GM21381 (cell line): ENCODE data around the gene PLXNC1.

Experiments
- ATAC-seq: cut with Tn5 transposase; IDR thresholded peaks from one replicate; pipeline ENCODE4 v1.9.1; 2021; ENCODE audit warnings: mild to moderate bottlenecking, moderate library complexity; ENCODE audit not compliant: unreplicated experiment

PLXNC1 gene

GRCh38 chr12:94178882-94179281, 30.5 kb downstream of the PLXNC1 start:
- no peak for ATAC-seq

DNA sequence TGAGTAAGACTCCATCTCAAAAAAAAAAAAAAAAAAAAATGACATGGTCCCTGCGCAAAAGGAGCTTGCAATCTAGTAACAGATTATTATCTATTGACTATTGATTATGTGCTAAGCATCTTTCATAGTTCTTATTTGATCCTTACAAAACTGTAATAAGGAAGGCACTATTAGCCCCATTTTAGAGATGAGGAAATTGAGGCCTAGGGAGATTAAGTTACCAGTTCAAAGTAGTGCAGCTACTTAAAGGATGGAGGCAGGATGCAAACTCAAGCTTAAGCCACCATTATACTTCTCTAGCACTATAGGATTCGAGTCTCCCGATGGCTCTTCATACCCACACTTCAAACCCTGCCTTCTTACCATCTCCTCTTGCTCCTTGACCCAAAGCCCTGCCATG, 31.3 kb downstream of the PLXNC1 start:
- no peak for ATAC-seq

DNA sequence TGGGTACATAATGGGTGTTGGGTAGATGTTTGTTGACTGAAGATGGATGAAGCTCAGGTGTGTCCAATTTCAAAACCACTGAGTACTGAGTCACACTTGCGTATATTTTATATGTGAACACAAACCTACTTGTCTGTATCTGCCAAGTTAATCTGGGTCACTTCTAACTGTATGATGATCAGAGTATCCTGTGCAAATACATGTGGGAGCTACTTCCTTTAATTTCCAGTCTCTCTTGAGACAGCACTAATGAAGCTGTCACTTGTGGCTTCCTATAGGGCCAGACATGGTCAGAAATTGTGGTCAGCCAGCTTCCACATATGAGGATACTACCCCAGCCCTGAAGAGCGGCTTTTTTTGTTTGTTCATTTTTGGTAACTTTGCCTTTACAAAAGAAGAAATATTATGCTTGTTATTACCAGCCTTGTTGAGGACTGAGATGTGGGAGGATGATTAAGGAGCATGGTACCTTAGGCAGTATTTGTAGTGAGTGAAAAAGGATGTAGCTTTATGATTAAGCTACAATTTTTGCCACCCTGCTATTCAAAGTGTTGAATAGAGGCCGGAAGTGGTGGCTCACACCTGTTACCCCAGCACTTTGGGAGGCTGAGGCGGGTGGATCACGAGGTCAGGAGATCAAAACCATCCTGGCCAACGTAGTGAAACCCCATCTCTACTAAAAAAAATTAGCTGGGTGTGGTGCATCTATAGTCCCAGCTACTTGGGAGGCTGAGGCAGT, 32.4 kb downstream of the PLXNC1 start:
- ATAC-seq = no peak

- ATAC-seq = no peak
Observed at GRCh38 chr12:94182986-94183707, 34.8 kb downstream of the PLXNC1 start.

DNA sequence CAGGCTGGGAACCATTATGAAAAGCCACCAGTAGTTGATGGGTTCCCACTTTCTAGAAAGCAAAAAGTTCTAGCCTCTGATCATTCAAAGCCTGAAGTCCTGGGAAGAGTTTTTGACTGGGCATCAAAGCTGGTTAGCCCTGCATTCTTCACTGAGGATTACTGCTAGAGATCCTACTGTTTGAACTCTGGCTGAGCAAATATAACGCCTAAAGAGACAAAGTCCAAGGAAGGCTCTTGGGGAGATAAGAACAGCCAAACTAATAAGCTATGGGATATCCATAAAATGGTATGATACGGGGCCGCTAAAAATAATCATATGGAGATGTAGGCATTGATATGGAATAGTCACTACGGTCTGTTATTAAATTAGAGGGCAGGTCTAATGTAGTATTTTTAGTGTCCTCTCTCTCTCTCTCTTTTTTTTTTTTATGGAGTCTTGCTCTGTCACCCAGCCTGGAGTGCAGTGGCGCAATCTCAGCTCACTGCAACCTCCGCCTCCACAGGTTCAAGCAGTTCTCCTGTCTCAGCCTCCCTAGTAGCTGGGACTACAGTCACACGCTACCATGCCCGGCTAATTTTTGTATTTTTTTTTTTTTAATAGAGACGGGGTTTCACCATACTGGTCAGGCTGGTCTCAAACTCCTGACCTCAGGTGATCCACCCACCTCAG, 35.5 kb downstream of the PLXNC1 start:
- no peak for ATAC-seq

- no peak for ATAC-seq
Observed at GRCh38 chr12:94184995-94185719, 36.8 kb downstream of the PLXNC1 start.

DNA sequence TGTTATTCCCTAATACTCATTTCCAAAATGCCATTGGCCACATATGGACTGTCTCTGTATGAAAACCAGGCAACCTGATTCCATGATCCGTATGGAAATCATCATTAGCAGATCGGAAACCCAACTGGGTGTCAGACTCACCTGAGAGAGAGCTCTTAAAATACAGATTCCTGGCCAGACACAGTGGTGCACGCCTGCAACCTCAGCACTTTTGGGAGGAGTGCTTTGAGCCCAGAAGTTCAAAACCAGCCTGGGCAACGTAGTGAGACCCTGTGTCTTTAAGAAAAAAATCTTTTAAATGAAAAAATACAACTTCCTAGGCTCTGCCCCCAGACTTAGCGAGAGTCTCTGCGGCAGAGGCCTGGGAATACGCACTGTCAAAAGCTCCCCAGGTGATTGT, 37.4 kb downstream of the PLXNC1 start:
- ATAC-seq = no peak

GRCh38 chr12:94186278-94187241, 38.2 kb downstream of the PLXNC1 start:
- ATAC-seq = no peak

GRCh38 chr12:94187361-94187760, 39.0 kb downstream of the PLXNC1 start:
- no peak for ATAC-seq

DNA sequence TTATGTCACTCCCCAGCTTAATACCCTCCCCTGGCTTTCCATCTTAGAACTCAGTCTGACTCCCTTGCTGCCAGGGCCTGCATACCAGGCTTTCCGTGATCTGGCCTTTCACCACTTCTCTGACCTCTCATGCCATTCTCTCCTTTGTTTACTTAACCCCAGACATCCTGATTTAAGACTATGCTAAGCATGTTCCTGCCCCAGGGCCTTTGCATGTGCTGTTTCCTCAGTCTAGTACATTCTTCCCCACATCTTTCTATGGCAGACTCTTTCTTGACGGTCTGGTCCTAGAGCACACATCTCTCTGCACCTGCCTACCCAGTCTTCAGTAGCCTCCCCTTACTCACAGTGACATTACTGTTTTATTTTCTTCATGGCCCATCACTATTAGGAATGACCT, 42.2 kb downstream of the PLXNC1 start:
- no peak for ATAC-seq

- no peak for ATAC-seq
Observed at GRCh38 chr12:94191023-94191422, 42.6 kb downstream of the PLXNC1 start.

DNA sequence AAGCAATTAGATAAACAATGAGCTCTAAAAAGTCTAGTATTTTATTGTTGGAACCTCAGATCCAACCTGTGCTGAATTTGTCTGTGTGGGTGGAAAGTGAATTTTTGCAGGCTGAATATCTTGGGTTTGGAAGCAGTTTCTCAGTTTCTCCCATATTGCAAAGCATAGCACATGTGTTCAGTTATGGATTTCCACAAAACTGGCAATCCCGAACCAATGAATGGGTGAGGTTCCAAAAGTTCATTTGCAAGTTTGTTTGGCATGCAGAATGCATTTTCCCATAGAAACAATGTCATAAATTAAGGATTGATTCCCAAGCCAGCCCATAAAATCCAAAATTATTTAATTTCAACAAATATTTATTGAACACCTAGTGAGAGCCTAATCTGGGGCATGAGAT, 43.4 kb downstream of the PLXNC1 start:
- no peak for ATAC-seq

DNA sequence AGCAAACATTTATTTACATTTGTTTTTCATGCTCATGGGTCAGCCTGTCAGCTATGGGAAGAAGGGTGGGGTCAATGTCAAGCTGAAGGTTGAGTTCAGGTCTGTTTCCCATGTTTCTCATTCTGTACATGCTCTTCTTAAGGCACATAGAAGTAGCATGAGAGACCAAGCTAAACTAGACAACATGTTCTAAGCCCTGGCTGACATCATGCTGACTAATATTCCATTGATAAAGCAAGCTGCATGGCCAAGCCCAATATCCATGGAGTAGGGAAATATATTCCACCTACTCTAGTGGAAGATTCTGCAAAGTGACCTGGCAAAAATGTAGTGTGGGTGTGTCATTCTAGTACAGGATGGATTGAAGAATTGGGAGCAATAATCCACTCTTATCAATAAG, 44.1 kb downstream of the PLXNC1 start:
- no peak for ATAC-seq

DNA sequence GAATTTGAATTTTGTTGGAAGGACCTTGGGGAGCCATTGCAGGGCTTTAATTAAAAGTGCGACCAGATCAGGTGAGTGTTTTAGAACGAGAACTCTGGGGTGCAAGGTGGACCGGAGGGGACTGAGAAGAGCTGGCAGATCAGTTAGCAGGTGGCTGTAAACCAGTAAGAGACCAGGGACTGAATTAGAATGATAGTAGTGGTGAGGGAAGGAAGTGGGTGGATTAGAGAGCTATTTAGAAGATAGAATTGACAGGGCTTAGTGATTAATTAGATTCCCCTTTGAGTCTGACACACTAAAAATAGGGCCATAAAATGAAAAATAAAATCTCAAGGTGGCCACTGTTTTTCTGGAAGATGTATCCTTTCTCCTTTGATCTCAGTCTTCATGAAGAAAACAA, 44.8 kb downstream of the PLXNC1 start:
- no peak for ATAC-seq

- no peak for ATAC-seq
Observed at GRCh38 chr12:94195483-94195882, 47.1 kb downstream of the PLXNC1 start.

- no peak for ATAC-seq
Observed at GRCh38 chr12:94198469-94198868, 50.1 kb downstream of the PLXNC1 start.

DNA sequence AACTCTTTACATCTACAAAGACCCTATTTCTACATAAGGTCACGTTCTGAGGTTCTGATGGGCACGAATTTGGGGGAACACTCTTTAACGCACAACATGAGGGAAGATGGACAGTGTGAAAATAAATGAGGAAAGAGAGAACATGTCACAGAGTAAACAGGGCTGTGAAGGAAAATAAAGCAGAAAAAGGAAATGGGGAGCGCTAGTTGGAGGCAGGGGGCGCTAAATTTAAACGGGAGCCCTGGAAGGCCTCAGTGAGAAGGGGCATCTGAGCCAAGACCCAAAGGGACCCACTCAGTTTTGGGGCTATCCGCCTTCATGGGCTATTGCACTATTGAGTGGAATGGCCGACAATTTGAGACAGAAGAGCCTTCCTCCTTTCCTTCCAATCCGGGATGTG, 50.5 kb downstream of the PLXNC1 start:
- no peak for ATAC-seq

DNA sequence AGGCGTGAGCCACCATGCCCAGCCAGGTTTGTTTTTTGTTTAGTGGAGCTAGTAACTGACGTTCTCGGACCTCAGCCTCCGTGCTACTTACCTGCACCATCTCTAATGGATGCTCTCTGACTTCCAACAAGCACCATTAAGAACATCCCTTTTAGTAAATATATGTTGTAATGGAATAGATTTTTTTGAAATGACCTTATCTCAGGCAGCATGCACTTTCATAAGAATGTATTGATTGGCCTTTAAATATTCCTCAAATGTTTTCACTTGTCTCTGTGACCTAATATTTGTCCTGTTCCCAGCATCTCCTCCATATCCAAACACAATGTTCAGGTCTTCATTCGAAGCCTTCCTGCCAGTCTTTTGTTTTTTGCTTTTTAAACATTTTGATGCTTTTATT, 51.7 kb downstream of the PLXNC1 start:
- no peak for ATAC-seq

DNA sequence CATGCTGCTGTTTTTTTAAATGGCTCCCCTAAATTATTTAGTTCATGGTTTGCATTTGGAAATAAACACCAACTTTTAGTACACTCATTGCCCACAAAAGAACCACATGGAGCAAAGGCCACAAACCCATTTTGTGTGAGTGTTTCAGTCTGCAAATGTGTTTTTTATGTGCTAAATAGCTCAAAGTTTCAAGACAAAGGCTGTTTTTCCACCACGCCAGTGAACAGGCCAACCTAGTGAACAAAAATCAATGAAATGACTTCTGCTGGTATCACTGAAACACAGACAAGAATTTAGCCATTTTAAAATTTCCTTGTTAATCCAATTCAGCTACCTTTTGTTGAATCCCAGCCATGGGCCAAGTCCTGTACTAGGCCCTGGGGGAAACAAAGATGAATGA, 52.3 kb downstream of the PLXNC1 start:
- no peak for ATAC-seq
